Thyroid gland (tissue), 4 donors: ENCODE data around the gene TMEM9B. TPM values are rescaled to one million over a fixed set of nuclear protein-coding genes. Genes with fewer than 3 reads are reported as not detected.
"Not testable (repeated sequence)": the region's sequence is repeated elsewhere in the genome, so short reads cannot be mapped to it uniquely, and the experiment has no call there.

Experiments used
- DNase-seq, 2 donors: peaks; one replicate each; pipeline ENCODE4 v3.0.0-alpha.2; 2019
- H3K27ac ChIP-seq, 3 donors: fragments of 200-600 bp; sonication (generic); 1 replicate in 2 of 3; 2 replicates in 1 of 3; pipeline ENCODE4 v1.5.1; 2016 to 2019; ENCODE audit warnings: mild to moderate bottlenecking in 1 of 3, moderate library complexity in 1 of 3
- H3K27me3 ChIP-seq: fragments of 200-600 bp; sonication (generic); one replicate; pipeline ENCODE4 v1.5.1; 2019
- H3K36me3 ChIP-seq, 2 donors: fragments of 200-600 bp; sonication (generic); one replicate each; pipeline ENCODE4 v1.5.1; 2016 to 2019
- H3K4me1 ChIP-seq, 2 donors: fragments of 200-600 bp; sonication (generic); one replicate each; pipeline ENCODE4 v1.5.1; 2017 to 2019
- H3K4me3 ChIP-seq, 3 donors: fragments of 200-600 bp; sonication (generic); replicated peaks in 1 of 3; 1 replicate in 2 of 3; 2 replicates in 1 of 3; pipeline ENCODE4 v1.5.1; 2016; ENCODE audit warnings: mild to moderate bottlenecking in 1 of 3
- H3K9me3 ChIP-seq: fragments of 200-600 bp; sonication (generic); one replicate; pipeline ENCODE4 v1.5.1; 2017
- CTCF ChIP-seq, 6 experiments: fragments of 200-600 bp in 3 of 6; fragments of 450-650 bp in 3 of 6; sonication (generic) in 3 of 6; IDR thresholded peaks; one replicate each; pipeline ENCODE4 v1.5.1; 2016 to 2019; ENCODE audit warnings: antibody characterized with exemption in 6 of 6, mild to moderate bottlenecking in 2 of 6, inconsistent platforms in 1 of 6, moderate library complexity in 1 of 6
- POLR2A ChIP-seq, 2 donors: fragments of 450-650 bp; IDR thresholded peaks; one replicate each; pipeline ENCODE4 v1.6.1; 2017; ENCODE audit warnings: antibody characterized with exemption in 2 of 2, mild to moderate bottlenecking in 2 of 2, moderate library complexity in 1 of 2
- WGBS, 2 donors: methylation state at CpG; one replicate each; pipeline ENCODE4 v1.1.5; 2017; 5-methylcytosine and 5-hydroxymethylcytosine counted together
- intact Hi-C: fragments of 100-400 bp; cut with DNase I; formaldehyde crosslinking; loops from one replicate; pipeline ENCODE4 v1.15.1; 2023
- total RNA-seq, 4 donors: library from RNA; depleted of rRNA; stranded (reverse); fragments of >200 nt; gene quantifications; one replicate each; pipeline ENCODE4 v1.2.3, GENCODE V29; 2016

TMEM9B gene
- total RNA-seq, 4 donors from 2014 or later, result 73.3 to 158 (median 114) TPM

- DNase-seq, result no peak
- H3K36me3 ChIP-seq, result no peaks in the 10 kb centered on the region
- no peak for TF ChIP-seq POLR2A (IDR thresholded peaks at IDR 0.05)
- TF ChIP-seq CTCF (IDR thresholded peaks at IDR 0.05), result no peak
- H3K4me3 ChIP-seq, result no peak overlapping the region
- H3K4me1 ChIP-seq, result no peaks in the 10 kb centered on the region
- no peak overlapping the region for H3K27ac ChIP-seq
- no peaks in the 10 kb centered on the region for H3K9me3 ChIP-seq
- H3K27me3 ChIP-seq, result no peaks in the 10 kb centered on the region
- WGBS, 2 donors, result 93 to 94% methylated on average over 2 of the region's 2 CpGs
- intact Hi-C loops, result no loop called here
Measured at GRCh38 chr11:8987446-8987845, 23.2 kb upstream of the TMEM9B start.

GRCh38 chr11:8986772-8987171 lies 22.5 kb upstream of the TMEM9B start:
- H3K4me1 ChIP-seq, DNase-seq, H3K4me3 ChIP-seq, H3K9me3 ChIP-seq, H3K27me3 ChIP-seq, H3K36me3 ChIP-seq, intact Hi-C loops, H3K27ac ChIP-seq: not testable (repeated sequence)
- WGBS, 2 donors, result 86 to 98% methylated on average over 6 of the region's 6 CpGs

- TF ChIP-seq CTCF (IDR thresholded peaks at IDR 0.05), result no peak
- TF ChIP-seq POLR2A (IDR thresholded peaks at IDR 0.05), result no peak
- Histone ChIP-seq H3K4me3 (no peak overlapping the region), H3K36me3 (no peaks in the 10 kb centered on the region), H3K4me1 (no peaks in the 10 kb centered on the region), H3K27ac (no peak overlapping the region), H3K27me3 (no peaks in the 10 kb centered on the region), H3K9me3 (no peaks in the 10 kb centered on the region)
- 94 to 97% methylated on average over 5 of the region's 5 CpGs for WGBS, 2 donors
- intact Hi-C loops, result no loop called here
- no peak for DNase-seq
Measured at GRCh38 chr11:8985462-8985861, 21.2 kb upstream of the TMEM9B start.

- no peaks in the 10 kb centered on the region for H3K27me3 ChIP-seq
- H3K4me1 ChIP-seq, result no peaks in the 10 kb centered on the region
- H3K36me3 ChIP-seq, result no peaks in the 10 kb centered on the region
- 74 to 91% methylated on average over 2 of the region's 2 CpGs for WGBS, 2 donors
- intact Hi-C loops, result no loop called here
- H3K9me3 ChIP-seq, result no peaks in the 10 kb centered on the region
- H3K27ac ChIP-seq, result no peak overlapping the region
- no peak overlapping the region for H3K4me3 ChIP-seq
- DNase-seq, result no peak
- TF ChIP-seq POLR2A (IDR thresholded peaks at IDR 0.05), result no peak
- TF ChIP-seq CTCF (IDR thresholded peaks at IDR 0.05), result no peak
Measured at GRCh38 chr11:8983552-8983951, 19.3 kb upstream of the TMEM9B start.

GRCh38 chr11:8980485-8980884 lies 16.2 kb upstream of the TMEM9B start:
- intact Hi-C loops, result no loop called here

GRCh38 chr11:8979365-8979764 lies 15.1 kb upstream of the TMEM9B start:
- WGBS, 2 donors, result 81 to 84% methylated on average over 5 of the region's 7 CpGs
- not testable (repeated sequence) for H3K27me3 ChIP-seq, DNase-seq

More at GRCh38 chr11:8980485-8980884, 16.2 kb upstream of the TMEM9B start:
- no peaks in the 10 kb centered on the region for H3K4me1 ChIP-seq
- no peaks in the 10 kb centered on the region for H3K27me3 ChIP-seq
- no peak overlapping the region for H3K4me3 ChIP-seq
- 82 to 89% methylated on average over 3 of the region's 3 CpGs for WGBS, 2 donors
- no peaks in the 10 kb centered on the region for H3K9me3 ChIP-seq
- no peak for TF ChIP-seq POLR2A (IDR thresholded peaks at IDR 0.05)
- no peak for TF ChIP-seq CTCF (IDR thresholded peaks at IDR 0.05)
- no peak overlapping the region for H3K27ac ChIP-seq
- no peak for DNase-seq
- H3K36me3 ChIP-seq, result no peaks in the 10 kb centered on the region

More at GRCh38 chr11:8979365-8979764, 15.1 kb upstream of the TMEM9B start:
- intact Hi-C loops, H3K4me3 ChIP-seq, H3K4me1 ChIP-seq, H3K27ac ChIP-seq, H3K9me3 ChIP-seq, H3K36me3 ChIP-seq: not testable (repeated sequence)
